ENCODE data around the gene COL13A1.

COL13A1 gene

GRCh38 chr10:69792341-69792740, 9.4 kb upstream of the COL13A1 start:
- DNase-seq (ENCODE audit: low spot score) = no peak

- DNase-seq (ENCODE audit: low spot score) = no peak
These were observed 7.0 kb upstream of the COL13A1 start for GRCh38 chr10:69794673-69795072.

- DNase-seq (ENCODE audit: low spot score) = no peak
These were observed 6.3 kb upstream of the COL13A1 start for GRCh38 chr10:69795242-69795934.

- DNase-seq (ENCODE audit: low spot score) = no peak
These were observed 3.7 kb upstream of the COL13A1 start for GRCh38 chr10:69797959-69798358.

GRCh38 chr10:69800109-69800508, 1.6 kb upstream of the COL13A1 start:
- DNase-seq (ENCODE audit: low spot score) = no peak

- DNase-seq (ENCODE audit: low spot score) = no peak
These were observed 1.0 kb upstream of the COL13A1 start for GRCh38 chr10:69800665-69801064.

GRCh38 chr10:69801094-69801433, 642 bp upstream of the COL13A1 start:
- DNase-seq (ENCODE audit: low spot score) = no peak

GRCh38 chr10:69802424-69803161, 887 bp downstream of the COL13A1 start:
- no peak for DNase-seq (ENCODE audit: low spot score)

GRCh38 chr10:69803809-69804208, 2.1 kb downstream of the COL13A1 start:
- no peak for DNase-seq (ENCODE audit: low spot score)

GRCh38 chr10:69804775-69805174, 3.1 kb downstream of the COL13A1 start:
- no peak for DNase-seq (ENCODE audit: low spot score)

- no peak for DNase-seq (ENCODE audit: low spot score)
These were observed 5.4 kb downstream of the COL13A1 start for GRCh38 chr10:69807122-69807521.

GRCh38 chr10:69807696-69808095, 6.0 kb downstream of the COL13A1 start:
- no peak for DNase-seq (ENCODE audit: low spot score)

- no peak for DNase-seq (ENCODE audit: low spot score)
These were observed 7.6 kb downstream of the COL13A1 start for GRCh38 chr10:69809318-69809717.

- DNase-seq (ENCODE audit: low spot score) = no peak
These were observed 8.4 kb downstream of the COL13A1 start for GRCh38 chr10:69810097-69810496.

- no peak for DNase-seq (ENCODE audit: low spot score)
These were observed 9.1 kb downstream of the COL13A1 start for GRCh38 chr10:69810675-69811397.

- no peak for DNase-seq (ENCODE audit: low spot score)
These were observed 11.9 kb downstream of the COL13A1 start for GRCh38 chr10:69813632-69814031.

GRCh38 chr10:69814251-69814650, 12.5 kb downstream of the COL13A1 start:
- no peak for DNase-seq (ENCODE audit: low spot score)

GRCh38 chr10:69815104-69815503, 13.4 kb downstream of the COL13A1 start:
- DNase-seq (ENCODE audit: low spot score) = no peak

GRCh38 chr10:69816521-69816920, 14.8 kb downstream of the COL13A1 start:
- DNase-seq (ENCODE audit: low spot score) = no peak

- DNase-seq (ENCODE audit: low spot score) = no peak
These were observed 15.4 kb downstream of the COL13A1 start for GRCh38 chr10:69817078-69817581.

GRCh38 chr10:69818676-69819239, 17.1 kb downstream of the COL13A1 start:
- DNase-seq (ENCODE audit: low spot score) = no peak

GRCh38 chr10:69819716-69820506, 18.2 kb downstream of the COL13A1 start:
- DNase-seq (ENCODE audit: low spot score) = no peak

All from CD4-positive, alpha-beta T cell treated with Interleukin-15 for 4 hours (primary cell).